Ovary (tissue), 9 donors: Measurements from ENCODE around the gene LAS1L. TPM values are rescaled to one million over a fixed set of nuclear protein-coding genes. Genes with fewer than 3 reads are reported as not detected.

Experiments used
- DNase-seq, 5 donors: peaks; one replicate each; pipeline ENCODE4 v3.0.0-alpha.2; 2019 to 2020
- H3K27ac ChIP-seq, 2 donors: fragments of 200-600 bp; one replicate each; pipeline versions ENCODE4 v1.5.1 to v1.8.0; 2019 to 2022
- H3K27me3 ChIP-seq: fragments of 200-600 bp; one replicate; pipeline ENCODE4 v1.8.0; 2022
- H3K36me3 ChIP-seq: fragments of 200-600 bp; sonication (generic); one replicate; pipeline ENCODE4 v1.5.1; 2019
- H3K4me1 ChIP-seq: one replicate; pipeline ENCODE4 v1.8.1; 2013; ENCODE audit warnings: mild to moderate bottlenecking, moderate library complexity; ENCODE audit not compliant: insufficient read depth
- H3K4me3 ChIP-seq: fragments of 200-600 bp; sonication (generic); one replicate; pipeline ENCODE4 v1.5.1; 2017
- H3K9me3 ChIP-seq, 2 donors: fragments of 200-600 bp in 1 of 2; sonication (generic) in 1 of 2; one replicate each; pipeline versions ENCODE4 v1.5.1 to v1.8.1; 2013 to 2019; ENCODE audit warnings: mild to moderate bottlenecking in 1 of 2, moderate library complexity in 1 of 2
- EP300 ChIP-seq: sonication (generic); formaldehyde crosslinking; IDR thresholded peaks from one replicate; pipeline ENCODE4 v1.6.1; 2017; ENCODE audit warnings: antibody characterized with exemption
- POLR2A ChIP-seq: fragments of 450-650 bp; IDR thresholded peaks from one replicate; pipeline ENCODE4 v1.6.1; 2017; ENCODE audit warnings: antibody characterized with exemption, mild to moderate bottlenecking, moderate library complexity
- WGBS, 3 donors: extraction: QIAGEN DNeasy Blood & Tissue Kit in 1 of 3; methylation state at CpG; one replicate each; pipeline versions ENCODE4 v1.1.5 to v1.1.7; 2013 to 2017; 5-methylcytosine and 5-hydroxymethylcytosine counted together
- intact Hi-C, 4 donors: fragments of 100-400 bp; cut with DNase I; formaldehyde crosslinking; loops; one replicate each; pipeline versions ENCODE4 v1.11.0 to v1.15.1; 2022 to 2023
- polyA plus RNA-seq, 2 donors: library from polyadenylated mRNA; stranded (reverse); fragments of 200-250 nt in 1 of 2; fragments of 350-450 nt in 1 of 2; fragmentation: Illumina TruSeq in 1 of 2; extraction: RNeasy Lipid Tissue Mini Kit (QIAGEN cat#74804) in 1 of 2; gene quantifications; one replicate each; pipeline ENCODE4 v1.2.3, GENCODE V29; 2013 to 2014
- total RNA-seq, 7 donors: library from RNA; depleted of rRNA in 2 of 7; stranded (reverse); fragments of >200 nt in 2 of 7; fragmentation: NEBNext Ultra II Directional in 3 of 7; extraction: Animal tissue kit (Norgen Biotek cat#: 25700) in 3 of 7; gene quantifications; one replicate each; pipeline versions ENCODE4 v1.1.0 to v1.2.4, GENCODE V29; 2016 to 2023
- TF ChIP-seq, protein P1 (sequence below), 3 donors: fragments of 450-650 bp in 2 of 3; fragments of 200-600 bp in 1 of 3; IDR thresholded peaks; one replicate each; pipeline versions ENCODE4 v1.5.1 to v1.8.0; 2016 to 2022; ENCODE audit warnings: antibody characterized with exemption in 3 of 3, mild to moderate bottlenecking in 1 of 3
- donor health status: DM: no; HTN: no; CAD: no; lungs with moderate emphysema.
- donor health status: DM: no; HTN: no; CAD: no.
- donor health status: Bipolar disorder and iron deficiency.
- donor health status: DM: yes; HTN: yes; CAD: no.
- donor health status: DM: no; HTN: no; CAD: no.
- donor health status: DM: yes; HTN: yes; CAD: no.

The LAS1L gene
- total and polyA plus RNA-seq, 9 donors: 14.4 to 35.1 (median 30.9) TPM

DNA sequence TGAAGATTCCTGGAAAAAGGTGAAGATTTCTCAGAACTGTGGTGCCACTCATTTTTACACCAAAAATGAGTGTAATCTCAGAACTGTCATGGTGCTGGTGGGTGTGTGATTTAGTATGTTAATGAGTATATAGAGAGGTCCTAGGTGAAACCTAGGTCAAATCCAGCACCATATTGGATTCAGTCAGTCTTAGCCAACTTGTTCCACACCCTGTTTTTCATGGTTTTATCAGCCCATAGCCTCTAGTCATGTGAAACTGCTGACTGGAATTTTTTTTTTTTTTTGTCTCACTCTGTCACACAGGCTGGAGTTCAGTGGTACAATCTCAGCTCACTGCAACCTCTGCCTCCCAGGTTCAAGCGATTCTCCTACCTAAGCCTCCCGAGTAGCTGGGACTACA is 58.0 kb downstream of the LAS1L start:
- no peak overlapping the region for H3K4me3 ChIP-seq
- H3K27me3 ChIP-seq: no peaks in the 10 kb centered on the region
- H3K36me3 ChIP-seq: no peaks in the 10 kb centered on the region
- no peak for DNase-seq
- no peaks in the 10 kb centered on the region for H3K4me1 ChIP-seq
- no peaks in the 10 kb centered on the region for H3K9me3 ChIP-seq
- intact Hi-C loops: no loop called here
- TF ChIP-seq POLR2A (no peak), EP300 (no peak)
- TF ChIP-seq, protein P1, sequence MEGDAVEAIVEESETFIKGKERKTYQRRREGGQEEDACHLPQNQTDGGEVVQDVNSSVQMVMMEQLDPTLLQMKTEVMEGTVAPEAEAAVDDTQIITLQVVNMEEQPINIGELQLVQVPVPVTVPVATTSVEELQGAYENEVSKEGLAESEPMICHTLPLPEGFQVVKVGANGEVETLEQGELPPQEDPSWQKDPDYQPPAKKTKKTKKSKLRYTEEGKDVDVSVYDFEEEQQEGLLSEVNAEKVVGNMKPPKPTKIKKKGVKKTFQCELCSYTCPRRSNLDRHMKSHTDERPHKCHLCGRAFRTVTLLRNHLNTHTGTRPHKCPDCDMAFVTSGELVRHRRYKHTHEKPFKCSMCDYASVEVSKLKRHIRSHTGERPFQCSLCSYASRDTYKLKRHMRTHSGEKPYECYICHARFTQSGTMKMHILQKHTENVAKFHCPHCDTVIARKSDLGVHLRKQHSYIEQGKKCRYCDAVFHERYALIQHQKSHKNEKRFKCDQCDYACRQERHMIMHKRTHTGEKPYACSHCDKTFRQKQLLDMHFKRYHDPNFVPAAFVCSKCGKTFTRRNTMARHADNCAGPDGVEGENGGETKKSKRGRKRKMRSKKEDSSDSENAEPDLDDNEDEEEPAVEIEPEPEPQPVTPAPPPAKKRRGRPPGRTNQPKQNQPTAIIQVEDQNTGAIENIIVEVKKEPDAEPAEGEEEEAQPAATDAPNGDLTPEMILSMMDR (IDR thresholded peaks at IDR 0.05): no peak
- WGBS, 3 donors: 74 to 85% (median 78%) methylated on average over 2 of the region's 2 CpGs
- H3K27ac ChIP-seq: no peak overlapping the region

DNA sequence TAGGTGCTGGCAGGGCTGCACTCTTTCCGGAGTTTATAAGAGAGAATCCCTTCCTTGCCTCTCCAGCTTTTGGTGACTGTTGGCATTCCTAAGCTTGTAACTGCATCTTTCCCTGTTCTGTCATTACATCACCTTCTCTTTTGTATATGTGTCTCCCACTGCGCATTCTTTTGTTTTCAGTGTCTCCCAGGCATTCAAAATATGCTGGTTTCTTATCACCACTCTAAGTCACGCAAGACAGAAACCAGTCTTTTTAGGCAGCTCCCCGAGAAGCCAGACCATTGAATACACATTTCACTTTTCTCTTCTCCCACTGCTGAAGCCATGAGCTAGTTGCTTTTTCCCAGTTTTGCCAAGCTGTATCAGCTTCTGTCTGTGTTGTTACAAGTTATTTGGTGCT is 71.0 kb downstream of the LAS1L start:
- WGBS, 3 donors: 19 to 27% (median 26%) methylated on average over 4 of the region's 4 CpGs
- no peak overlapping the region for H3K4me3 ChIP-seq
- H3K27ac ChIP-seq: no peak overlapping the region
- no peaks in the 10 kb centered on the region for H3K36me3 ChIP-seq
- no peaks in the 10 kb centered on the region for H3K27me3 ChIP-seq
- DNase-seq: no peak
- H3K9me3 ChIP-seq: no peaks in the 10 kb centered on the region
- H3K4me1 ChIP-seq: no peaks in the 10 kb centered on the region
- no peak for TF ChIP-seq POLR2A
- no peak for TF ChIP-seq EP300
- intact Hi-C loops: no loop called here

Other genes with a start within 250 kb of the LAS1L start
- 100 to 1,000 TPM in 6 of 7 donors, 10 to 100 TPM in 1; 60.1 to 183 (median 160) TPM for gene MSN, start 132.9 kb upstream of the LAS1L start, total RNA-seq
- 100 to 1,000 TPM; 119 to 342 TPM for gene MSN, start 132.9 kb upstream of the LAS1L start, polyA plus RNA-seq